GM18519 (cell line): ENCODE measurements around the gene CFAP251.
A peak's percentile ranks its signal among the peaks of the same experiment; 100 is the strongest.
"Not testable (repeated sequence)": the region's sequence is repeated elsewhere in the genome, so short reads cannot be mapped to it uniquely, and the experiment has no call there.

Experiments used
- ATAC-seq: cut with Tn5 transposase; IDR thresholded peaks from one replicate; pipeline ENCODE4 v1.9.1; 2021; ENCODE audit warnings: mild to moderate bottlenecking, moderate library complexity; ENCODE audit not compliant: unreplicated experiment, low FRiP score

The CFAP251 gene, protein sequence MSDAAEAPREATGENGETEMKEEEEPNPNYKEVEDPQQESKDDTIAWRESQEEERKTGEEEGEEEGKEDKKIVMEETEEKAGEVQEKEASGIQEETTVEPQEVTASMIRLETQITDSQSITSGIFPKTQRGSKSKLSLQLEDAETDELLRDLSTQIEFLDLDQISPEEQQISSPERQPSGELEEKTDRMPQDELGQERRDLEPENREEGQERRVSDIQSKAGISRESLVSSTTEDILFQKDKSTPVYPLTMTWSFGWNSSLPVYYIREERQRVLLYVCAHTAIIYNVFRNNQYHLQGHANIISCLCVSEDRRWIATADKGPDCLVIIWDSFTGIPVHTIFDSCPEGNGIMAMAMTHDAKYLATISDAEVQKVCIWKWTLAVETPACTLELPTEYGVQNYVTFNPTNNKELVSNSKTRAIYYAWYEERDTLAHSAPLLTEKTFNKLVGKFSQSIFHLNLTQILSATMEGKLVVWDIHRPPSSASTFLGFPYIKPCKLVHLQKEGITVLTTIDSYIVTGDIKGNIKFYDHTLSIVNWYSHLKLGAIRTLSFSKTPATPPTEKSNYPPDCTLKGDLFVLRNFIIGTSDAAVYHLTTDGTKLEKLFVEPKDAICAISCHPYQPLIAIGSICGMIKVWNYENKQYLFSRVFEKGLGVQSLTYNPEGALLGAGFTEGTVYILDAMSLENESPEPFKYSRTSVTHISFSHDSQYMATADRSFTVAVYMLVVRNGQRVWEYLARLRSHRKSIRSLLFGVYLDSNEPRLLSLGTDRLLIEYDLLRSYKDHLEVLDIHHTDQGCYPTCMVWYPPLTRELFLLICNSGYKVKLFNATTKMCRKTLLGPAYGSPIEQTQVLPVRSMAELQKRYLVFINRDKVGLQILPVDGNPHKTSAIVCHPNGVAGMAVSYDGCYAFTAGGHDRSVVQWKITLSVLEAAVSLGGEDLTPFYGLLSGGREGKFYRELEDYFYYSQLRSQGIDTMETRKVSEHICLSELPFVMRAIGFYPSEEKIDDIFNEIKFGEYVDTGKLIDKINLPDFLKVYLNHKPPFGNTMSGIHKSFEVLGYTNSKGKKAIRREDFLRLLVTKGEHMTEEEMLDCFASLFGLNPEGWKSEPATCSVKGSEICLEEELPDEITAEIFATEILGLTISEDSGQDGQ

DNA sequence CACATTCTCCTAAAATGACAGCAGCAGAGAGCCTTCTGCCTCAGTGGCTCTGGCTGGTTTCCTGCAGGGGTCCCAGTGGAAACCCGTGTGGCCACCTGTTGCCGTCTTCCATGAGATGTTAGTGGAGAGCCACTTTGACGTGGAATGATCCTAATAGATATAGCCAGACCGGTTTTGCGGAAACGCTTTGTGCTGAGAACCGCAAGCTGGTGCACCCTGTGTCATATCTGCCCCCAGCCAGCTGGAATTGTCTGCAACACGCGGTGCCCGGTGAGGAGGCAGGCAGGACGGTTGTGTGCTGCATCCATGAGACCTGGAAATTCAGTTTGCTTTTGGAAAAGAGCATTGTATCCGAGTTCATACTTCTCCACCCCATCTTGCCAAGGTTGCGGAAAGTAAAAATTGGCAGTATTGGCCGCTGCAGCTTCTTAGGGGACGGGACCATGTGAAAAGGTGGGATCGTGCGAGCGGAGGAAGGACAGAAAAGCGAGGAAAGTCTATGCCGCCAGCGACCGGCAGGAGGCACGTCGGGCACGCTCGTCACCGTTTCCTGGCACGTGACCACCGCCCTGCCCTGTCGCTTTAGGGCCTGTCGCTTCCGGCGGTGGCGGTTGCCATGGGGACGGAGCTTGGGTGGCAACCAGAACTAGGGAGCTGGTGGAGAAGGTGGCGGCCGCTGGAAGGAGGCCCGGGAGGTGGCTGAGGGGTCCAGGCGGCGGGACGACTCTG lies at the start of gene CFAP251:
Gene CFAP251, plus strand, starts transcription at position 643 of the 729 bp plus-strand sequence. CDS start 2,714 bp downstream, outside the sequence.
- no peak for ATAC-seq

DNA sequence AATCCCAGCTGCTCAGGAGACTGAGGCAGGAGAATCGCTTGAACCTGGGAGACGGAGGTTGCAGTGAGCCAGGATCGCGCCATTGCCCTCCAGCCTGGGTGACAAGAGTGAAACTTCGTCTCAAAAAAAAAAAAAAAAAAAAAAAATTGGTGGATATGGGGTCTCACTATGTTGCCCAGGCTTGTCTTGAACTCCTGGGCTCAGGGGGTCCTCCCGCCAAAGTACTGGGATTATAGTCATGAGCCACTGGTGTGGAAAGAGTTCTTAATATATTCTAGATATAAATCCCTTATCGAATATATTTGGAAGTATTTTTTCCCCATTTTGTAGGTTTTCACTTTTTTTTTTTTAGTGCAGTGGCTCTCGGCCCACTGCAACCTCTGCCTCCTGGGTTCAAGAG lies 49.2 kb upstream of the CFAP251 start:
- not testable (repeated sequence) for ATAC-seq

DNA sequence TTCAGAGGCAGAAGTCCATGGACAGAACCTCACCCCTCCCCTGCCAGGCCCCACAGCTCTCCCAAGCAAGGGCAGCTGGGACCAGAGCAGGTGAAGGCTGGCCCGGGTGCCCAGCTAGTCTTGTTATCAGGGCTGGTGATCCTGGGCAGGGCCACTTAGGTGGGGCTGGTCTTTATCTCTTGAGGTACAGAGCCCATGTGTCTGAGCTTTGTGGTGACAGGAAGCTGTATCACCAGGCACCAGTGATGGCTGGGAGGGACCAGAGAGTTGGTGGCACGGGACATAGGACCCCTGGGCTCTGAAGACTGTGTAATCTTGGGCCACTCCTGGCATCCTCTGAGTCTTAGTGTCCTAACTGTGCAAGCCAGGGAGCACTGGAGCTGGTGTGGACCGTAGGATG lies 46.9 kb upstream of the CFAP251 start:
- ATAC-seq, result no peak

DNA sequence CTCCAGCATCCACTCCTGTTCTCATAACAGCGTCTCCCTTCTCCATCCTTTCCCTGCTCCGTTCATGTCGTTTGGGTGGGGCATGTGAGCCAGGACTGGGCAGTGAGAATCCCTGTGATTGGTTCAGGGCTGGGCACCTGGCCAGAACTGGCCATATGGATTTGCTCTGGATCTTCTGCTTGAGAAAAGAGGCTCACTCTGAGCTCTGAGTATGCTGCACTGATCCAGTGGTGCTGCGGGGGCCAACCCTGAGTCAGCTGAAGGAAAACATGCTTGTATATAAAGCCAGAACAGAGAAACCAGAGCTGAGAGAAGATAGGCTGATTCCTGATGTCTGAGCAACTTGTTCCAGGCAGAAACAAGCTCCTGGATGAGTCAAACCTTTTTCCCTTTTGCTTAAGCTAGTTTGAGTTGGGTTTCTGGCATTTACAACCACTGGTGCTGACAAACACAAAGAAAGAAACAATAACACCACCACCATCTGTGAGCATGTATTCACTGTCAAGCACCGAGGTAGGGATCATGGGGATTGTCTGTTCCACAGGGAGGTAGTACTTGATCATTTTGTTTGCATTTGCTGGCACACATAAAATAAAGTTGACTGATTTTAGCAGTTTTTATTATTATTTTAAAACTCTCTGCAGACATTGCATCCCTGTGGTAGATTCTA lies 45.7 kb upstream of the CFAP251 start:
- no peak for ATAC-seq

DNA sequence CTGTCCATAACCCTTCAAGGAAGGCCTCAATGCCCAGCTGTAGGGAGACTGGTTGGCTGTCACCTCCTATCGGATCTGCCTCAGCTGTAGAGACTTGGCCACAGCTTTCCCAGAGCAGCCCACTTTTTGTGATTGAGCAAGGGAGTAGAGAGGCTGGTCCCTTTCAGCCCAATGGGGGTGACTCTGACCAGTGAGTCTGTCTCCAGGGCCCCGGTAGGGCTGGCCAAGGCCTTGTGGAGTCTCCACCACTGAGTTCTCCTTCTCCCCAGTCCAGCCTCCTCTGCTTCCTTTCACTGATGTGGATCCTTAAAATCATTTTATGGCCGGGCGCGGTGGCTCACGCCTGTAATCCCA lies 45.2 kb upstream of the CFAP251 start:
- ATAC-seq, result no peak

DNA sequence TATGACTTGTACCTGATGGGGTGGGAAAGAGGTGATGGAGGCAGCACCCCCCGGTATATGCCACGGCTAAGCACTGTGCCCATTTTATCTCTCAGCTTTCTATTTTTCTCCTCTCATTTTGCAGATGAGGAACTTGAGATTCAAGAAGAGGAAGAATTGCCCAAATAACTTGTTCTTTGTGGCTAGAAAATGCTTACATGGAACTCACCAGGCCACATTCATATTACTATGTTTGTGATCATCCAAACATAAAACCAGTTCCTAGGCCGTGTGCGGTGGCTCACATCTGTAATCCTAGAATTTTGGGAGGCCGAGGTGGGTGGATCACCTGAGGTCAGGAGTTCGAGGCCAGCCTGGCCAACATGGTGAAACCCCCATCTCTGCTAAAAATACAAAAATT lies 44.3 kb upstream of the CFAP251 start:
- no peak for ATAC-seq

DNA sequence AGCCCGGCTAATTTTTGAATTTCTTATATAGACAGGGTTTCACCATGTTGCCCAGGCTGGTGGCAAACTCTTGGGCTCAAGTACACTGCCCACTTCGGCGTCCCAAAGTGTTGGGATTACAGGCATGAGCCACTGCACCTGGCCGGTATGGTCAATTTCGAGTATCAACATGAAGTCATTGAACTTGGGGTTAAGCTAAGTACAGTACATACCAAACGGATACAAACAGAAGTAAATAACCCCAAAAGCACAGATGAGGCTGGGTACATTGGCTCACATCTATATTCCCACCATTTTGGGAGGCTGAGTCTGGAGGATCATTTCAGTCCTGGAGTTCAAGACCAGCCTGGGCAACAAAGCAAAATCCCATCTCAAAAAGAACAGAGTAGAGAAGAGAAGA lies 42.8 kb upstream of the CFAP251 start:
- ATAC-seq, result no peak

DNA sequence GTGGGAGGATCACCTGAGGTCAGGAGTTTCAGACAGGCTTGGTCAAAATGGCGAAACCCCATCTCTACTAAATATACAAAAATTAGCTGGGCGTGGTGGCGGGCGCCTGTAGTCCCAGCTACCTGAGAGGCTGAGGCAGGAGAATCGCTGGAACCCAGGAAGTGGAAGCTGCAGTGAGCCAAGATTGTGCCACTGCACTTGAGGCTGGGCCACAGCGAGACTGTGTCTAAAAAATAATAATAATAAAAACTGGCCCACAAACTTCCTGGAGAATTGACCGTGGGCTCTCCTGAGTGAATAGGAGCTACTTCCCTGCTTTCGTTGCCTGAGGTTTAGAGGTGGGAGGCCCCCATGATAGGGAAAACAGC lies 42.3 kb upstream of the CFAP251 start:
- not testable (repeated sequence) for ATAC-seq

DNA sequence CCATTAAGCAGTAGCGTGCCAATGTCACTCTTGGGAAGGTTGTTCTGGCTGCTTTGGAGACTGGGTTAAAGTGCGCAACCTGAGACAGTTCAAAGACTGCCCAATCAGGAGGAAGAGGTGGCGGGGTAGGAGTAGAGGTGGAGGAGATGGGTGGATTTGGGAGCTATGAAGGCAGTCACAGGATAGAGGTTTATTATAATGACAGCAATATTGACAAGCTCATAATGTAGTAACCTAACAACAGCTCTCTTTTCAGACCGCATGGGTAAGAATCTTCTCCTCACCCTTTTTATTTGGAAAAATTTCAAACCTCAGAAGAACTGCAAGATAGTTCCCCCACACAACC lies 35.1 kb upstream of the CFAP251 start:
- no peak for ATAC-seq

DNA sequence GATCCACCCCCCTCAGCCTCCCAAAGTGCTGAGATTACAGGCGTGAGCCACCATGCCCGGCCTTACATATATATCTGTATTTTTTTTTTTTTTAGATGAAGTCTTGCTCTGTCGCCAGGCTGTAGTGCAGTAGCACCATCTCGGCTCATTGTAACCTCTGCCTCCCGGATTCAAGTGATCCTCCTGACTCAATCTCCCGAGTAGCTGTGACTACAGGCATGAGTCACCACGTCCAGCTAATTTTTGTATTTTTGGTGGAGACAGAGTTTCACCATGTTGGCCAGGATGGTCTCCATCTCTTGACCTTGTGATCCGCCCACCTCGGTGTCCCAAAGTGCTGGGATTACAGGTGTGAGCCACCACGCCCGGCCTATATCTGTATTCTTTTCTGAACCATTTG lies 33.3 kb upstream of the CFAP251 start:
- not testable (repeated sequence) for ATAC-seq

DNA sequence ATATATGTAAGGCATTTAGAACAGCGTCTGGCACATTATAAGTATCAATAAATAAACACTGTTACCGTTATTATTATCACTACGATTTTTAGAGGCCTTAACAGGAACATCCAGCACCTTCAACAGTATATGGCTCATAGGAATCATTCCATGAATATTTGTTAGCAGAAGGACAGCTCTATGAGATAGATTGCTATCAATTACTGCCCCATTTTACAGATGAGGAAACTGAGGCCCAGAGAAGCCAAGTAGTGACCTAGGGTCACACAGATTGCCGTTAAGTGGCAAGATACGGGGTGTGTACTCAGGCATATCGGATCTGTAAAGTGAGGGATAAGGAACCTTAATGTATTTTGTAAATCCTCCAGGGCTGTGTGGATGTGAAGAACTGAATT lies 30.3 kb upstream of the CFAP251 start:
- no peak for ATAC-seq

DNA sequence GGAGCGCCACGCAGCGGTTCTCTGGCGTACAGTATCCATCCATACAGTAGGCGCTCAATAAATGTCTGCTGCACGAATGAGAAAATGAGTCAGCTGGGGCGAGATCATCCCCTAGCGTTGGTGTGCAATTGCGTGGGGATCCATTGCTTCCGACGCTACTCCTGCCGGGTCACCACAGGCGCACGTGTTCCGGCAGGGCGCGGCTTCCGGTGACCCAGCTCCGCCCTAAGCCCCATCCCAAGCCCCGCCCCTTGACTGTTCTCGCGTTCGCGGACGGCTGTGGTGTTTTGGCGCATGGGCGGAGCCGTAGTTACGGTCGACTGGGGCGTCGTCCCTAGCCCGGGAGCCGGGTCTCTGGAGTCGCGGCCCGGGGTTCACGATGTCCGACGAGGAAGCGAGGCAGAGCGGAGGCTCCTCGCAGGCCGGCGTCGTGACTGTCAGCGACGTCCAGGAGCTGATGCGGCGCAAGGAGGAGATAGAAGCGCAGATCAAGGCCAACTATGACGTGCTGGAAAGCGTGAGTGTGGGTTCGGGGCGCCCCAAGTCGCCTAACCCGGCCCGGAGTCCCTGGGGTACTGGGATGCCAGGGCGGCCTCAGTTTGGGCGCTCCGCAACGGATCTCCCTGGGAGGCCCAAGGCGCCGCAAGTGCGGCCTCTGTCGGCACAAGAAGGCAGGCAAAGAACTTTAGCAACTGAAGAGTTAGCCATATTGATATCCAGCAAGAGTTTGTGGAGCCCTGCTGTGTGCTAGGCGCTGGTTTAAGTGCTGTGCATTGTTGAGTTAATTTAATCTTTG lies 29.7 kb upstream of the CFAP251 start, which contains the start of gene PSMD9:
Gene PSMD9, plus strand, starts transcription at position 313 of the 796 bp plus-strand sequence. Its CDS starts 67 bp downstream, at position 380.
- peak; percentile 66 for ATAC-seq

DNA sequence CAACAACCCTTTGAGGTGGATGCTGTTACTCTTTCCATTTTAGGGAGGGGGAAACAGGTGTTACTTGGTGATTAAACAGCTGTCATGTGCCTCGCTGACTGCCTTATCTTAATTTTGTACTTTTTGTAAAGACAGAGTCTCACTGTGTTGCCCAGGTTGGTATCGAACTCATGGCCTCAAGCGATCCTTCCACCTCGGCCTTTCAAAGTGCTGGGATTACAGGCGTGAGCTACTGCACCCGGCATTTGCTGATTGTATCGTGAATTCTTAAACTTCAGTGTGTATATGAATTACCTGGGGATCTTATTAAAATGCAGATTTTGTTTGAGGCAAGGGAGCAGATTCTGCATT lies 29.1 kb upstream of the CFAP251 start:
- ATAC-seq, result no peak

DNA sequence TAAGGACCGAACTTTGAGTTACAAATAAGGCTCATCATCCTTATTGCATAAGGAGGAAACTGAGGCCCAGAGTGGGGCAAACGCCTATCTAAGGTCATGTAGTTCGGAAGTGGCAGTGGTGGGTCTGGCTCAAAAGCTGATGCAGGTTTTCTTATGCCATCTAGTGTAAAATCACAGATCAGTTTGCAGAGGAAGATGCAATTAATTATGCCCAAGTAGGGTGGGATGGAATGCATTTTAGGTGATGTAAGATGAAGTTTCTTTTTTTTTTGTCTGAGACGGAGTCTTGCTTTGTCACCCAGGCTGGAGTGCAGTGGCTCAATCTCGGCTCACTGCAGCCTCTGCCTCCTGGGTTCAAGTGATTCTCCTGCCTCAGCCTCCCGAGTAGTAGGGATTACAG lies 28.7 kb upstream of the CFAP251 start:
- ATAC-seq, result not testable (repeated sequence)

DNA sequence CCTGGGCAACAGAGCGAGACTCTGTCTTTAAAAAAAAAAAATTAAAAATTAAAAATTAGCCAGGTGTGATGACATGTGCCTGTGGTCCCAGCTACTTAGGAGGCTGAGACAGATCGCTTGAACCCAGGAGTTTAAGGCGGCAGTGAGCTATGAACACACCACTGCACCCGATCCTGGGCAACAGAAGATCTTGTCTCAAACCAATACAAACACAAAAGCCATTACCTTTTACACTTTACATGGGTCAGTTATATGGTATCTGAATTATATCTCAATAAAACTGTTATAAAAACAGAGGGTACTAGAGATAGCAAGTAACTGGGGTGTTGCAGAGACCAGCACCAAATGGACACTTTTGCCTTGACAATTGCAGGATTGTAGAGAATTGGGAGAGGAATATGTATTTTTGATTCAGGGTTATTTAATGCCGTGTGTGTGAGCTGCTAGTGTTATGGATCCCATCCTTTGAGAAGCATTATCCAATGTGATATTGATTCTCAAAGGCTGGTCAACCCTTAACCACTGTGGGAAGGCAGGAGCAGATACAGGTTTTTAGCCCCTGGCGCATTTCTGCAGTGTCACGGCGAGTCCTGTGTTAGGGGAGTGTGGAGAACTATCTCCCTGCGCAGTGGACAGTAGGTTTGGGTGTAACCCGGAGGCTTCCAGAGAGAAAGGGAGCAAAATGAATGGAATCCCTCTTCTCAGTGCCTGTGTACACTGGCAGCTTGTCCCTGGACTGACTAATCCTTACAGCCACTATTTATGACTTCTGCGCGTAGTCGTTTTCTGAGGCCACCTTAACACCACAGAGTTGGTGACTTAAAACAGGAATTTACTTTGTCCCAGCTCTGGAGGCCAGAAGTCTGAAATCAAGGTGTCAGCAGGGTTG lies 25.5 kb upstream of the CFAP251 start:
- no peak for ATAC-seq

DNA sequence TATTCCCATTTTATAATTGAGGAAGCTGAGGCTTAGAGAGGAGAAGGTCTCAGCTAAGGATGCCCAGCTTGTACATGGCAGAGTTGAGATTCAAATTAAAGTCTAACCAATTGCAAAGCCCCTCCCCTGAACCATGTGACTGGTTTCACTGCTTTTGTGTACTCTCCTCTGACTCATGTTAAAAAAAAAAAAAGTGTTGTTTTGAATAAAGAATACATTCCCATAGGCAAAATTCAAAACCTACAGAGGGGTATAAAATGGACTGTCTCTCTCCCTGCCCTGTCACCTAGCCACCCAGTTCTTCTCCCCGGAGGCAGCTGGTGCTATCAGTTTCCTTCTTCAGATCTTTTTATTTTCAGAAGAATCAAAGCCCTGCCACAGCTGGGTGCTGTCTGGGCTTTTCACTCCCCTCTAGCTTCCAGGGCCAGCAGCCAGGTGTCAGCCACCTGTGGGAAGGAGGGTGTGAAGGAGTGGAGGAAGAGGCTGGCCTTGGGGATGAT lies 24.4 kb upstream of the CFAP251 start:
- ATAC-seq, result no peak

DNA sequence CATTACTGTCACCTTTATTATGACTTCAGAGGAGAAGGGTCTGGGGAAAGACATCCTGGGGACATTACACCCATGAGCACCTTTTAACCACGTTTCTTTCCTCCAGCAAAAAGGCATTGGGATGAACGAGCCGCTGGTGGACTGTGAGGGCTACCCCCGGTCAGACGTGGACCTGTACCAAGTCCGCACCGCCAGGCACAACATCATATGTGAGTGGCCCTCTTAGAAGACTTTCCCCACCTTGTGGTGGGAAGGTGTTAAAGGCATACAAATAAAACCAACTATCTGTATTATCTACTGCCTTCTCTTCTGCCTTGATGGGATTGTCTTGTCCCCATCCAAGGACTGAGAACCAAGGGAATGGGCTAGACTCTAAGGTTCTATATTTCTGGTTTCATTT lies 23.8 kb upstream of the CFAP251 start:
- no peak for ATAC-seq

DNA sequence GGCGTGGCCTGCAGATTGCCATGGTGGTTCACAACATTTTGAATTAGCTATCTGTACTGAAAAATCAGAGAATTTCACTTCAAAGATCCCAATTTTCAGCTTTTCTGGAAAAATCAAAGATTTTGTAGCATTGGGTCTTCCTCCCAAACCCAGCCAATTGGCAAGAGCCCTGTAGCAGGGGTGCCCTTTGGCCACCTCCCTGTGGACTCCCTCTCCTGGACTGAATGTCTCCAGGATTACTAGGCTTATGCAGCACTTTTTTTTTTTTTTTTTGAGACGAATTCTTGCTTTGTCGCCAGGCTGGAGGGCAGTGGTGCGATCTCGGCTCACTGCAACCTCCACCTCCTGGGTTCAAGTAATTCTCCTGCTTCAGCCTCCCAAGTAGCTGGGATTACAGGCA lies 20.1 kb upstream of the CFAP251 start:
- no peak for ATAC-seq
